GM19372 (cell line): ENCODE measurements around the gene ISCU.
"Not testable (repeated sequence)": the region's sequence is repeated elsewhere in the genome, so short reads cannot be mapped to it uniquely, and the experiment has no call there.

Experiments used
- ATAC-seq: cut with Tn5 transposase; IDR thresholded peaks from one replicate; pipeline ENCODE4 v1.9.1; 2021; ENCODE audit warnings: mild to moderate bottlenecking, low read depth, moderate library complexity; ENCODE audit not compliant: unreplicated experiment

The ISCU gene

DNA sequence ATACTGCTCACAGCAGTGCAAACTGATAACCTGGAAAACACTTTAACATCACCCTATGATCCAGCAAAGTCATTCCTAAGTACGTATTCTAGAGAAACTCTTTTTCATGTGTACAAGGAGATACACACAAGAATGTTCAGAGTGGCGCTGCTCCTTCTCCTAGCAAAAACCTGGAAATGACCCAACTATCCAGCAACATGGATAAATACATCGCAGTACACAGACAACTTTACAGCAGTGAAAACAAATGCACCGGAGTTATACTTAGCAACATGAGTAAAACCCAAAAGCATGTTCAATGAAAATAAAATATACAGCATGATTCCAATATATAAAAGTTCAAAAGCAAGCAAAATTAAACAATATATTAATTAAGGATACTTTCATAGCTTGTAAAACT, 20.1 kb upstream of the ISCU start:
- no peak for ATAC-seq

DNA sequence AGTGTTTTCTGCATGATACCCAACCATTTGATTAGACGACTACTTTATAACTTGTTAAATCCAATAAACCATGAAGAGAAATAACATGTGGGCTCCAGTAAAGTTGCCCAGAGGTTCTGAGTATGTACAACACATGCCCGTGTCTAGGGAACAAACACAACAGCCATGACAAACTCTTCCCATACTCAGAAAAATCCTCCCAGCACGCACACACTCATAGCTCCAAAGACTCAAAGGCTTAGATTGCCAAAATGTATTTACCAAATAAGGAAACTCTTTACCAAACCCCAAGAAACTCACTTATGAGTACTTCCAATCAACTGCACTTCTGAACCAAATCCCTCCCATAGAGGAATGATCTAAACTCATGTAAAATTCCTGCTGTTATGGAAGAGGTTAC, 18.7 kb upstream of the ISCU start:
- ATAC-seq: no peak

DNA sequence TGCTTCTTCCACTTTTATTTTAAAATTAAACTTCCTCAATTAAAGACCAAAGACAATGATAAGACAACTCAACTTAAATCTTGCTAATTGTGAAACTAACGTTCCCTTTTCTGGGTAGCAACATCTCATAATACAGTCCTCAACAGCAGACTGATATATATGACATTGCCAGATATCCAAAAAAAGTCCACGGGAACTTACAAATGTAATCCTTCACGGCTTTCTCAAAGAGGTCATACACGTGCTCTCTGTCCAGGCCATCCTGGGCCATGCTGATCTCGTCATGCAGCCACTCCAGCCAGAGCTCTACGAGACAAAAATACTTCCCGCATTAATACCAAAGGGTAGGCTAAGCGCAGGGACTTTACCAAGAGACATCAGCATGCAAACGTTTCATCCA, 14.7 kb upstream of the ISCU start:
- ATAC-seq: no peak

DNA sequence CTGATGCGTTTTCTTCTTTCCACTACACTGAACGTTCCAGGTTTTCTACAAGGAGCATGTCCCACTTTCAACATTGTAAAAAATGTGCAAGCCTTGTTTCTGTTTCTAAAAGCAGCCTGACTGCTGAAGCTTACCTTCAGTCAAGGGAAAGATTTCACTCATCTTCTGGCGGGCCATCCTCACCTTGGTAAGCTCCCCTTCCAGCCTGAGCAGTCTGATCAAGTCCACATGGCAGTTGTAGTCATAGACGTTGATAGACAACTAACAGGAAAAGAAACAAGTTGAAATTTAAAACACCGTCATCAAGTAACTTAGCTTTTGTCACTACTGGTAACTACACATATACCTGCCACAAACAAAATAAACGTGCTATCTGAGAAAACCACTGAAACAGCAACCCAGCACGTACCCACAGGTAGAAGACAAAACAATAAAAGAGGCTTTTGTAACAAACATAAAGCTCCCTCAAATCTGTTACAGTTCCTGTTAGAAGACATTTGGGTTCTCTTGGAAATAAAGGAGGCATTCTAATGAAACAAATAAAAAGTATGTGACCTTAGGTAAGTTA, 13.4 kb upstream of the ISCU start:
- ATAC-seq: no peak

DNA sequence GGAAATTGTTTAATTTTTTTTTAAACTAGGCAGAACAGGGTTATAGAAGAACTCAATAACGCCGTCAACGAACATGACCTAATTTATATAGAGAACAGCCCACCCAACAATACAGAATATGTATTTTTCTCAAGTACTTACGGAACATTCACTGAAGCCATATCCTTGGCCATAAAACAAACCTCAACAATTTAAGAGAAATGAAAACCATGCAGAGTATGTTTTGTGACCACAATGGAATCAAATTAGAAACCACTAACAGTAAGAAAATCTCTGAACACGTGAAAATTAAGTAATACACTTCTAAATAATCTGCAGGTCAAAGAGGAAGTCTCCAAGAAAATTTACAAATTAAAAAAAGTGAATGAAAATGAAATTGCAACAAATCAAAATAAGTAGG, 10.9 kb upstream of the ISCU start:
- no peak for ATAC-seq

DNA sequence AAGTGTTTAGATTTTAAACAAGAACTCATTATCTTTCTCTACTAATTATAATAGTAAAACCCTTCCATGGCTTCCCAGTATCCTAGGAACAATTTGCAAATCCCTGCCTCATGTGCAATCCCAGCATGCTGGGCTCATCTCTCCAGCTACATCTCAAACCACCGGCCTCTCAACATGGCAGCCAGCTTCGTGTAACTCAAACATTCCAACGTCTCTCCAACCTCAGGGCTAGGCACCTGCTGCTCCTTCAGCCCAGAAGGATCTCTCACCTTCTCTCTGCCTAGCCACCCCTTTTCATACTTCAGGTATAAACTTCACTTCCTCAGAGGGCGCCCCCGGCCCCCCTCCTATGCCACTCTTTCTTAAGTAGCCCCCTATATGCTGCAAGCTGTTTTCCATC, 8.6 kb upstream of the ISCU start:
- no peak for ATAC-seq

DNA sequence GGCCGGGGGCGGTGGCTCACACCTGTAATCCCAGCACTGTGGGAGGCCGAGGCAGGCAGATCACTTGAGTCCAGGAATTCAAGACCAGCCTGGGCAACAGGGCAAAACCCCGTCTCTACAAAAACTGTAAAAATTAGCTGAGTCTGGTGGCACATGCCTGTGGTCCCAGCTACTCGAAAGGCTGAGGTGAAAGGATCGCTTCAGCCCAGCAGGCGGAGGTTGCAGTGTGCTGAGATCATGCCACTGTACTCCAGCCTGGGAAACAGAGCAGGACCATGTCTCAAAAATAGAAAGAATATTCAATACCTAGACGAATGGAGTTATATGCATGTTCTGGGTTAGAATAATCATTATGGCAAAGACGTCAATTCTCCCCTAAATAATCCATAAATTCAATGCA, 7.0 kb upstream of the ISCU start:
- not testable (repeated sequence) for ATAC-seq

DNA sequence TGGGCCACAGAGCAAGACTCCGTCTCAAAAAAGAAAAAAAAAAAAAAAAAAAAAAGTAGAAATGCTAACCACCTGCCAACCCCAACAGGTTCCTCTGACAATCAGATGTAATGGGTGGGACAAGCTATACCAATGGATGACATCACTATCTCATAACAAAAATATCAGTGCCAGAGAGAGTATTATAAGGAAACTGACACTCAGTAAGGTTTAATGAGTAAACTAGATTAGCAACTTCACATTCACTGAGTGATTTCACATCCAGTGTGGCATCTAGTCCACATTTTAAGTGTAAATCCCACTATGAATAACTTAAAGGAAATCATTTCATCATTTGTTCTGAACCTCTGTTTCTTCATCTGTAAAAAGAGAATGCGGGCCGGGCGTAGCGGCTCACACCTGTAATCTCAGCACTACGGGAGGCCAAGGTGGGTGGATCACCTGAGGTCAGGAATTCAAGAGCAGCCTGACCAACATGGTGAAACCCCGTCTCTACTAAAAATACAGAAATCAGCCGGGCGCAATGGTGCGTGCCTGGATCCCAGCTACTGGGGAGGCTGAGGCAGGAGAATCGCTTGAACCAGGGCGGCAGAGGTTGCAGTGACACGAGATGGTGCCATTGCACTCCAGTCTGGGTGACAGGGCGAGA, 3.3 kb upstream of the ISCU start:
- no peak for ATAC-seq

DNA sequence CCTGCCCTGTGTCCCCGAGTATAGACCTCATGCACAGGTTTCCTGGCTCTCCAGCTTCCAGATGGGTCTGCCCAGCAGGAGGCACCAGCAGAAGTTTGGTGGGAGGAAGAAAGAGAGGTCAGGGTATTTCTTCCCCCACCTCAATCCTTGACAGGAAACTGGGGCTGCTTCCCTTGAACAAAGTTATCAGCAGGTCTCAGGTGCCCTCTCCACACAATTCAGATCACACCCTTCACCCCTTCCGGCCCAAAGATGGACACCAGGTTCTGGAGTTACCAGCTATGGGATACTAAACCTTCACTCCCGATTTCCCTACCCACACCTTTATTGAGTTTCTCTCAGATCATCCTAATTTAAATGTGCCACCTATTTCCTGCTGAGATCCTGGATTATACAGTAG, 2.6 kb upstream of the ISCU start:
- no peak for ATAC-seq

DNA sequence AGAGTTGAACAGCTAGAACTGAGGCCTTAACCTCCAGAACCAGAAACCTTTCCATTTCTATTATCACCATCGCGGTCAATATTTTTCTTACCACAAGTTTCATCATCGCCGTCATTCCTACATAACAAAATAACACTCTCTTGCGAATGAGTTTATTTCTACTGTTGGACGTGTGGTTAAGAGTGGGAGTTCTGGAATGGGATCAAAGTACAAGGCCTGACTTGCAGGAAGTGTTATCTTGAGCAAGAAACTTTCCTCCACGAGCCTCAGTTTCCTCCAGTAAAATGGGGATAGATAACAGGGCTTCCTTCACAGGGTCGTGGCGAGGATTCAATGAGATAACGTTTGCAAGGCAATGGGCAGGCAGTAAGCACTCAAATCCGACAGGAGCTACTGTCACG, 2.1 kb upstream of the ISCU start:
- ATAC-seq: no peak

DNA sequence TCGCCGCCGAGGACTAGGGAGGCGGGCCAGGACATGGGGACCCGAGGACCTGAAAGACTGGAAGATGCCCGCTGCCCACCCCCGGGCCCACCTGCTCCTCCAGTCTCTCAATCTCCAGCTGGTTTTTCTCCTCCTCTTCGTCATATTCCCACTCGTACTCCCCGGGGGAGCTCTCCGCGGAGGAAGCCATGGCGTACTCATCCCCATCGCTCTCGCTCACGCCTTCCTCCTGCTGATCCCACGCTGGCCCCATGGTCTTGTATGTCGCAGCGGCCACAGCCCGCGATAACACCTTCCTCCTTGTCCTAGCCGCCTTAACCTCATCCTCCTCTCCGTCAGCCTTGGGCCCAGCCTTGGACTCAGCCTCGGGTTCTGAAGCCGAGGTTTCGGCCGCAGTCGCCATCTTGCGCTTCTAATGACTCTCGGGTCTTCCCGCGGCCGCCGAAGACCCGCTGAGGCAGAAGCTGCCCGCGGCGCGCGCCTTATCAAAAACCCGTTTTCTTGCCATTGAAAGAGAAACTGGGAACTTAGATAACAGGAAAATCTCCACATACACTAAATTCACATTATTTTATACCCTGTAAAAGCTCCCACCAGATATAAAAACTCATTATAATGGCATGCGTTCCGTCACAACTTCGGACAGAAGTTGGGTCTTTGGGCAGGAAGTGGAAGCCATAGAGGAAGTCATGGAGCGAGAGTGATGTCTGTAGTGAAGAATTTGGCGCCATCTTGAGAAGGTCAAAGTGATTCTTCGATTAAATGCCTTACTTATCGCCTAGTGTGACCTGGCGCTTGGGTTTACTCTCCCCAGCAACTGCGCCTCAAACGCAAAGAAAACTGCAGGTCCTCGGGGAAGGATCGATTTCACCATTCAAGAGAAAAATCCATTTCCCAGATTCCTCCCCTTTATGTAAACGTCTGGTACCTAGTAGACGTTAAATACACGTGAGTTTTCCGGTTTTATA, 1.4 kb upstream of the ISCU start, which contains the start of gene SART3:
TSS of gene SART3 (minus strand) at position 422 of the 968 bp plus-strand sequence. CDS start at position 403, 19 bp downstream.
- peak; percentile 38 for ATAC-seq

DNA sequence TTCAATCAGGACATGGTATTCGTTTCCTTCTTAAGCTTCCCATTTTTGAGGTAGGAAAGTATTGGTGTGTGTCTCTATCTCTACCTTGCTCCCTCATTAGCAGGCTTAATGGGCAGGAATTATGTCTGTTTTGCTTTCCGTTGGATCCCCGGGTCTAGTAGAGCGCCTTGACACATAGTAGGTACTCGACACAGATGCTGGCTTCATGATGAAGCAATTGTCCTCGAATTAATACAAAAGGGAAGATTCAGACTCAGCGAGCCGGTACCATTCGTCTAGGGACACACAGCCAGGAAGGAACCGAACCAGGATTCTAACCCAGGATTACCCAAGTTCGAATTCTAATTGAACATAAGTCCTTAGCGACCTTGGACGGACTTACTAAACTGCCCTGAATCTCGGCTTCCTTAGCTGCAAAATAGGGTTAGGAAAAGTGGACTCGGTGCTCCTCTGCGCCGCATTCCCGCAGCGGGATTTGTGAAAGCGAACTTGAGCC, 496 bp upstream of the ISCU start:
- peak; percentile 1 for ATAC-seq

DNA sequence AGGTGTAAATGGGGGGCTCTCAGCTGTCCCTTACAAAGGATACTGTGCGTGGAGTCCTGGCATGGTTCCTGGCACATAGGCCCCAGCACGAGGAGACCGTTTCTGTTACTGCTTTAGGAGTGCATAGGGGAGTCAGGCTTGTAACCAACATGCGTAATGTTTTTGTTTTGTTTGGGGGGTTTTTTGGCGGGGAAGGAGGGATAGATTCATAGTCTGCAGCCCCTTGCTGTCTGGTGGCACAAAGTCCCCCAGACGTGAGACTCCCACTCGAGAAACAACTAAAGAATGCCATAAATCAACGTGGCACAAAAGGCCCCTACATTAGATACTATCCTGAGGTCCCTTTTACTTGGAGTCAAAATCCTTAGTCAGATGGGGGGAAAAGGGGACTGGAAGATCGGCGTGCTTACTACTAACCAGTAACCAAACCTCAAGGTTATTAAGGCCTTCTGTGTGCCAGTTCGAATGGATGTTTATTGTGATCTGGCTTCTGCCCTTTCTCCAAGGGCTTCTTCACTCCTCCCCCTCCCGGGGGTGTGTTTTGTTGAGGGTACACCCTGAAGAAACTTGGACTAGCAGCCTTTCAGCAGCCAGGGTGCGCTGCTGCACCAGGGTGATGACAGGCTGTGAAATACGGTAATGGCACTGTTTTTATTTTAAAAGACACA, 874 bp downstream of the ISCU start:
- ATAC-seq: peak; percentile 28

DNA sequence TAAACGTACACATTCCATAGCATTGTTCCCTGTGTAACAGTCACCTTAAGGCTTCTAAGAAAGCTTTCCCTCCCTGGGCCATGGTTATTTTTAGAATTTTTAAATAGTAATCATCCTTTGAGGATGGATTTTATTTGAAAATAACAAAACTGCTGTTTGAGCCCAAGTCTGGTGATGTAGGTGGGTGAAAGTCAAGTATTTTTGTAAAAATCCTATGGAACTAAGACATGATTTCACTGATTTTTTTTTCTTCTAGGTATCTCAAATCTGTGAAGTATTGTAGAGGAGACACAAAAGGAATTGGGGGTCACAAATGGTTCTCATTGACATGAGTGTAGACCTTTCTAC, 1.4 kb downstream of the ISCU start:
- ATAC-seq: no peak

DNA sequence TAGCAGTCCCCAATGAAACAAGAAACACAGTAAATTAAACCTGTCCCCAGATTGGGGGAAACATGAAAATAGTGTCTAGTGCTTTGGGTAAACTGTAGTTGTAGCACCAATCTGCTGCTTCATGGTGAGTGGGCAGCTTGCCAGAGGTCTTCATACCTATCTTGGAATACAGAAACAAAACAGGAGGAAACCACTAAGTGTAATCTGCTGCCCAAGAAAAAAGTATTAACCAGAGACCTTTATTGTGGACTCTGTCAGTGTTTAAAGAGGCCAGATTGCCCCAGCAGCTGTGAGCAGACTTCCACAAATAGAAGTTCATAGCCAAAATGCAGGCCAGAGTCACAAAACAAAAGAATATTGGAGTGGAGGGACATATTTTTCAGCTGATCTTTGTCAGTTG, 2.3 kb downstream of the ISCU start:
- ATAC-seq: no peak

DNA sequence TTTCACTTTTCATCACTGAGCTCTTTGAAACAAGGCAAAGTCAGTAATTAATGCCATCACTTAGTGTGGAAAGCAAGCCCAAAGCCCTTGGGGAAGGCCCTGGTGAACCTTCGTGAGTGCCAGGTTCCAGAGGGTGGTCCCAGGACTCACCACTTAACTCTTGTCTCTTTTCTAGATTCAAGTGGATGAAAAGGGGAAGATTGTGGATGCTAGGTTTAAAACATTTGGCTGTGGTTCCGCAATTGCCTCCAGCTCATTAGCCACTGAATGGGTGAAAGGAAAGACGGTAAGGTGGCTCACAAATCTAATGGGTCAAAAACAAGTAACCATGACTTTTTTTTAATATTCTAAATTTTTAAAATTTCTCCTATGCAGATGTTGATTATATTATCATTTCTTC, 2.8 kb downstream of the ISCU start:
- no peak for ATAC-seq

DNA sequence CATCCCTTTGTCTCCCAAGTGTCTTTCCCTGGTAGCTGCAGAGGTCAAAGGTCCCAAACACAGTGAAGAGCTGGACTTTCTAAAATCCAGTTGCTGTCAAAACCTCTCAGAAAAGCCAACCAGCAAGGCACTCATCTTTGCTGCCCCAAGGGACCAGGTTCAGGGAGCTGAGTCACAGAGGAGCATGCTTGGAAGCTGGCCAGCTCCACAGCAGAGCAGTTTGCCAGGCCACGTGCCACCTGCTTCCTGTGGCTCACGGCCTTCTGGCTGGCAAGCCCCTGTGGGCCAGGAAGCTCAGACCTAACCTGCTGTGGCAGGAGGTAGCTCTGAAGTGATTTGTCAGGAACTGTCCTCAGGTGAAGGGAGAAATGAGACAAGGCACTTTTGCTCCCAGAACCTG, 3.6 kb downstream of the ISCU start:
- no peak for ATAC-seq

DNA sequence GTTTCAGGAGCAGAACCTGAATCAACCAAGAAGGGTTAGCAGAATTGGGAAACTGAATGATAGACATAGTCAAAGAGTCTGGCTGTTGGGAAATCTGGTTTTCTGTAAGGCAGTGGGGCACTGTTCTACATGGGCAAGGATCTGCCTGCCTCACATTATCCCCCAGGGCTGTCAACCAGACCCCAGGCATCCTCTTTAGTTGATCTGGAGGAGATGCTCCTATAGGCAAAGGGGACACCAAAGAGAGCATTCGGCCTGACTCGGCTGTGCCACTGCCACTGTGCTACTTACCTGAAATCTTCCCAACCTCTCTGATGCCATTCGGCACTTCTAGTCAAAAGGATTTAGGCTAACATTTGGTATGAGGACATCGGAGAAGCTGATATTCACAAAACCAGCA, 4.1 kb downstream of the ISCU start:
- ATAC-seq: no peak

DNA sequence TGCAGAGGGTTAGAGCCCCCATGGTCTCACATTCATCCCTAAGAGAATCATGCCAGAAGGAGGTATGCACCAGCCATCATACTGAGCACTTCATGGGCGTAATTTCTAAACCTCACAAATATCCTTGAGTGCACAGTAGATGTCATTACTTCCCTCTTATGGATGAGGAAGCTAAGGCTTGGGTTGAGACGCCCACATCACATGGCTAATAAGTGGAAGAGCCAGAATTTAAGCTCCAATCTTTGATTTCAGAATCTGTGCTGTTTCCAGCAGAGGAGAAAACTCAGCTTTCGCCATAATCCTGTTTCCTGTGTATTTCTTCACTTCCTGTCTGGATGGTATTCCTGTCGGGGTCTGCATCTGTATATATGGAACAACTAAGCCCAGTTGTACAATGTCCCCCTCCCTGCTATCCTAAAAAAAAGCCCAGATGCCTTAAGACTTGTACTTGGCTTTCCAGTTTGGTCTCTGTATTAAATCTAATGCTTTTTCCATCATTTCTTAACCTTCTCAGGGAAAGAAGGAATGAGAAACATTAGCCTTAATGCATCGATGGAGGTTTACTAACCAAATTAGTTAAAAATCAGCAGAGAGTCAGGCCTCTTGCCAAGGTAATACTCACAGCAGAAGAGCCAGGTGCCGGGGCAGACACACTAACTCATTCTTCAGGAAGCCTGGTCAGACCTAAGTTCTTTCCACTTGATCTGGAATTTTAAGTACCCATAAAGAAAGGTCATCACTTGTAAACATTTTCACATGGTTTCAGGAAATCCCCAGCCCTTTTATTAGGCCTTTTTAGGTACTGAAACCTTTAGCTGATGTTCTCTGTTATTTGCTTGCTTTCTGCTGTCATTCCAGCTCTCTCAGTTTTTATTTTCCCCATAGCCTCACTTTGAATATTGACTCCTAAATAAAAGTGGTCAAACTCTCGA, 5.3 kb downstream of the ISCU start:
- ATAC-seq: no peak
